Upper lobe of right lung (tissue), 1 donor: ENCODE data around the gene RORC. TPM values are rescaled to one million over a fixed set of nuclear protein-coding genes. Genes with fewer than 3 reads are reported as not detected.

ENCODE experiments used
- ATAC-seq: fragments of 200-7000 bp; cut with Tn5 transposase; one replicate; pipeline ENCODE4 v1.9.1; 2020; ENCODE audit warnings: mild to moderate bottlenecking, moderate library complexity
- DNase-seq: peaks from one replicate; pipeline ENCODE4 v3.0.0-alpha.2; 2020
- H3K27ac ChIP-seq: fragments of 200-600 bp; one replicate; pipeline ENCODE4 v1.8.0; 2022
- H3K27me3 ChIP-seq: fragments of 200-600 bp; one replicate; pipeline ENCODE4 v1.8.0; 2022; ENCODE audit warnings: mild to moderate bottlenecking
- H3K36me3 ChIP-seq: fragments of 200-600 bp; one replicate; pipeline ENCODE4 v1.8.0; 2022
- H3K4me1 ChIP-seq: fragments of 200-600 bp; one replicate; pipeline ENCODE4 v1.8.0; 2022
- H3K4me3 ChIP-seq: fragments of 200-600 bp; one replicate; pipeline ENCODE4 v1.8.0; 2022; ENCODE audit warnings: mild to moderate bottlenecking
- H3K9me3 ChIP-seq: fragments of 200-600 bp; one replicate; pipeline ENCODE4 v1.8.0; 2022
- CTCF ChIP-seq: fragments of 200-600 bp; IDR thresholded peaks from one replicate; pipeline ENCODE4 v1.8.0; 2022; ENCODE audit warnings: antibody characterized with exemption
- intact Hi-C: fragments of 100-400 bp; cut with DNase I; formaldehyde crosslinking; loops from one replicate; pipeline ENCODE4 v1.11.0; 2022
- total RNA-seq: library from RNA; stranded (reverse); fragmentation: NEBNext Ultra II Directional; extraction: Animal tissue kit (Norgen Biotek cat#: 25700); gene quantifications from one replicate; pipeline ENCODE4 v1.2.1, GENCODE V29; 2021
- donor health status: DM: no; HTN: yes; CAD: no; lungs with severe emphysema.

RORC gene
- total RNA-seq, 1 donor from 2014 or later = 16.4 TPM

- H3K9me3 ChIP-seq = no peaks in the 10 kb centered on the region
- intact Hi-C loops = no loop called here
- peak within 1 kb of the TSS; percentile 67 for H3K4me3 ChIP-seq
- H3K4me1 ChIP-seq = peaks cover 11% of the 10 kb centered on the region
- DNase-seq = peak; percentile 92
- ATAC-seq = peak; percentile 98
- peak within 1 kb of the TSS; percentile 91 for H3K27ac ChIP-seq
- peaks cover 38% of the 10 kb centered on the region for H3K36me3 ChIP-seq
- no peaks in the 10 kb centered on the region for H3K27me3 ChIP-seq
- no peak for TF ChIP-seq CTCF
Measured at GRCh38 chr1:151762941-151763921, 68.4 kb downstream of the RORC start, which contains the start of gene MRPL9. TSS of gene MRPL9 (minus strand) at chr1:151763496. CDS start at chr1:151763479, 17 bp downstream.

- H3K27ac ChIP-seq = no peak overlapping the region
- peaks cover 11% of the 10 kb centered on the region for H3K4me1 ChIP-seq
- ATAC-seq (no peak), DNase-seq (no peak)
- no peaks in the 10 kb centered on the region for H3K27me3 ChIP-seq
- peaks cover 42% of the 10 kb centered on the region for H3K36me3 ChIP-seq
- H3K9me3 ChIP-seq = no peaks in the 10 kb centered on the region
- intact Hi-C loops = no loop called here
- H3K4me3 ChIP-seq = no peak overlapping the region
- TF ChIP-seq CTCF = no peak
Measured at GRCh38 chr1:151760597-151761385, 70.8 kb downstream of the RORC start.

GRCh38 chr1:151759241-151759640 lies 72.4 kb downstream of the RORC start:
- peaks cover 9% of the 10 kb centered on the region for H3K4me1 ChIP-seq
- intact Hi-C loops = no loop called here
- H3K4me3 ChIP-seq = no peak overlapping the region
- DNase-seq (no peak), ATAC-seq (no peak)
- no peaks in the 10 kb centered on the region for H3K27me3 ChIP-seq
- no peak for TF ChIP-seq CTCF
- no peaks in the 10 kb centered on the region for H3K9me3 ChIP-seq
- H3K27ac ChIP-seq = no peak overlapping the region
- peaks cover 42% of the 10 kb centered on the region for H3K36me3 ChIP-seq

GRCh38 chr1:151756291-151756690 lies 75.3 kb downstream of the RORC start:
- peaks cover 33% of the 10 kb centered on the region for H3K36me3 ChIP-seq
- intact Hi-C loops = no loop called here
- no peak for TF ChIP-seq CTCF

More at GRCh38 chr1:151756291-151756690, 75.3 kb downstream of the RORC start:
- DNase-seq = no peak
- Histone ChIP-seq H3K9me3 (no peaks in the 10 kb centered on the region), H3K4me1 (no peaks in the 10 kb centered on the region), H3K27me3 (no peaks in the 10 kb centered on the region), H3K27ac (no peak overlapping the region), H3K4me3 (no peak overlapping the region)
- ATAC-seq = no peak

Other genes starting within 250 kb of the RORC start
- 62.1 TPM for gene SNX27, start 219.8 kb downstream of the RORC start, total RNA-seq
- not detected for gene CELF3, start 115.0 kb downstream of the RORC start, total RNA-seq
- not detected for gene RIIAD1, start 110.3 kb downstream of the RORC start, total RNA-seq
- 54.6 TPM for gene MRPL9, start 68.3 kb downstream of the RORC start, total RNA-seq
- gene TDRKH, start 41.3 kb downstream of the RORC start, total RNA-seq = 12.8 TPM
- 0.29 TPM for gene LINGO4, start 26.4 kb downstream of the RORC start, total RNA-seq
- gene C2CD4D, start 8.0 kb upstream of the RORC start, total RNA-seq = 0.29 TPM
- not detected for gene THEM5, start 21.9 kb upstream of the RORC start, total RNA-seq
- 14.0 TPM for gene THEM4, start 77.7 kb upstream of the RORC start, total RNA-seq
- gene S100A10, start 162.1 kb upstream of the RORC start, total RNA-seq = 643 TPM
- 522 TPM for gene S100A11, start 205.2 kb upstream of the RORC start, total RNA-seq